GM19240 (cell line): ENCODE results near the gene MDFIC2.
"Not testable (repeated sequence)": the region's sequence is repeated elsewhere in the genome, so short reads cannot be mapped to it uniquely, and the experiment has no call there.

Experiments
- DNase-seq: peaks from one replicate; pipeline ENCODE4 v3.0.0; 2011; ENCODE audit warnings: low spot score; ENCODE audit not compliant: insufficient read length

MDFIC2 gene

DNA sequence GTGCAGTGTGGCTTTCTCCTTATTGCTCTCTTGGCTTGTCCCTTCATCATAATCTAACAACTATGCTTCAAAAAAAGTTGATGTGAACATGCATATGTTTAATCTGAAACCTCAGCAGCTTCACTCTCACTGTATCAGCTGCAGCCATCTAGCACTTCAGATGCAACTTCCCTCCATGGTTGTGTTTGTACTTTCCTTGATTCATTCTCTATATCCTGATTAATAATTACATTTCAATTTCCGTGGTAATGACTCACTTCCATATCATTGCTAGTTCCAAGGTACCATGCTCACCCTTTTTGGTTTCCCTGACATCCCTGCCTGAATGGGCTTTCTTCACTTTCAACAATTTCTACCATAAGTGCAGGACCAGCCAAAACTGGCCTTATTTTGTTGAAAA lies 51.2 kb downstream of the MDFIC2 start:
- no peak for DNase-seq

- no peak for DNase-seq
Measured at GRCh38 chr3:70256566-70256965, 55.9 kb downstream of the MDFIC2 start.

- no peak for DNase-seq
Measured at GRCh38 chr3:70250492-70250891, 61.9 kb downstream of the MDFIC2 start.

GRCh38 chr3:70249509-70250160 lies 62.8 kb downstream of the MDFIC2 start:
- DNase-seq, result no peak

- DNase-seq, result no peak
Measured at GRCh38 chr3:70248856-70249255, 63.6 kb downstream of the MDFIC2 start.

DNA sequence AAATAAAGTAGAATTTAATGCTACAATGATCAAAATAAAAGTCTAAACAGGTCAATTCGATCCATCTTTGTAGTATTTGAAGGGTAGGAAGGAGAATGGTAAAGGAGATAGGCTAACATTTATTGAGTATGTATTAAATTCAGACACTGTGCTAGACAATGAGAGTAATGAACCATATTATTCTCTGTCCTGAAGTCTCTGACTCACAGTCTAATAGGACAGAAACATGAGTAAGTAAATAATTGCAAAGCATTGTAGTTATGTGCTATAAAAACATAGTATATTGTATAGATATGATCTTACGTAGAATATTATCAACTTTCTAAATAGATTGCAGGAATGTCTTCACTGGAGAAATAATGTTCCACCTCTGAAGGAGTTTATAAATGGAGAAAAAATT lies 64.5 kb downstream of the MDFIC2 start:
- no peak for DNase-seq

DNA sequence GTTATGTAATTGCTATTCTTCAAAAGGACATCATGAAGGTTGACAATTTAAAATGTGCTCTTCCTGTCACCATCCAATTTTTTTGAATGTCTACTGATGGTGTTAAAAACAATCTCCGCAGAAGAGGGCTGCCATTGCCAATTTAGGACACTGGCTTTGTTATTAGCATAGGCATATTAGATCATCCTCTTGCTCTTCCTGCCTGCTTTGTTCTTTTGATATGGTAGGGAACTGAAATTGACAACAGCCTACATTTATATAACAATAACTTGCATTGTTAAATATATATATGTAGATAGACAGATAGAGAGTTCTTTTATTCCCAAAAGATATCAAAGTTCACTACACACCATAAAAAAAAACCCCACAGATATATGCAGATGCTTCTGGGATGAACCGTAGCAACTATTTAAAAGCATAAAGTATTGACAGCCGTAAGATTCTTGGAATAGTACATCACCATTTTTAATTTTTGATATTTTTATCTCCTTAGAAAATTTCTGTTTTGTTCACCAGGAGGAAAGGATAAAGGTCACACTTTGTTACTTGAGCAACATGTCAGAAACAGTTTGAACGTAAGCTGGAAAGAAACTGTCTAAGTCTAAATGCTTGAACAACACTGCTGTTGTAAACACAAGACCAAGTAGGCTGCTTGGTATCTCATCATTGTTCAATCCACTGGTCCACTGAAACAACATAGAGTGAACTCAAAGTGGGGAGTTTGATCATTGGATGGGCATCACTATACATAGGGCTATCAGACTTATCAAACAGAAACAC lies 66.5 kb downstream of the MDFIC2 start:
- no peak for DNase-seq

GRCh38 chr3:70244422-70244821 lies 68.0 kb downstream of the MDFIC2 start:
- DNase-seq, result no peak

GRCh38 chr3:70242297-70242882 lies 70.0 kb downstream of the MDFIC2 start:
- DNase-seq, result no peak

- no peak for DNase-seq
Measured at GRCh38 chr3:70233812-70234211, 78.6 kb downstream of the MDFIC2 start.

DNA sequence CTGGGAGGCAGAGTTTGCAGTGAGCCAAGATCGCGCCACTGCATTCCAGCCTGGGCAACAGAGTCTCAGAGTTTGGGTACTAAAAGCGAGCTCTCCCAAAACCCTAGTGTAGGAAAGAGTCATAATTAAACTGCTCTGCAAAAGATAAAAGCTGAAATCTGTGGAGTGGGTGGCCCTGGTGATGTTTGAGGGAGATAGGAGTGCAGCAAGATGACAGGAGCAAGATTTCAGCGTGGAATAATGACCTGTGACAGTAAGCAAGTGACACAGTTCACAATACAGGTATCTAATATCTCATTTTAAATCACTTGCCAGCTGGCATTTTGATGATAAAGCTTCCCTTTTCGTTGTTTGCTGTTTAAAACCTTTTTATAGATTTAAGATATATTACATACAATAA lies 79.3 kb downstream of the MDFIC2 start:
- no peak for DNase-seq

- DNase-seq, result no peak
Measured at GRCh38 chr3:70231266-70231701, 81.2 kb downstream of the MDFIC2 start.

DNA sequence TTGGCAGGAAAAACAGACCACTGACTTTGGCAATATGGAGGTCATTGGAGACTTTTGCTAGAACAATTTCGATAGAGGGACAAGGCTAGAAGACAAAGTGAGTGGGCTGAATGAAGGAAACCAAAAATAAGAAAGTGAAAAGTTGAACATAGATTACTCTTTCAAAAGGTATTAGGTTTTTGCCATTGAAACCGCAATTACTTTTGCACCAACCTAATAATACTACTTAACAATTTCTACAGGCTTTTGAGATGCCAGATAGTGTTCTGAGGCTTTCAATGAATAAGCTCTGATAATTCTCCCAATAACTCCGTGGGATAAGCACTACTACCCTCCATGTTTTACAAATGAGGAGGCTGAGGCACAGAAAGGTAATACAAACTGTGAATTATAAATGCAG lies 85.0 kb downstream of the MDFIC2 start:
- no peak for DNase-seq

DNA sequence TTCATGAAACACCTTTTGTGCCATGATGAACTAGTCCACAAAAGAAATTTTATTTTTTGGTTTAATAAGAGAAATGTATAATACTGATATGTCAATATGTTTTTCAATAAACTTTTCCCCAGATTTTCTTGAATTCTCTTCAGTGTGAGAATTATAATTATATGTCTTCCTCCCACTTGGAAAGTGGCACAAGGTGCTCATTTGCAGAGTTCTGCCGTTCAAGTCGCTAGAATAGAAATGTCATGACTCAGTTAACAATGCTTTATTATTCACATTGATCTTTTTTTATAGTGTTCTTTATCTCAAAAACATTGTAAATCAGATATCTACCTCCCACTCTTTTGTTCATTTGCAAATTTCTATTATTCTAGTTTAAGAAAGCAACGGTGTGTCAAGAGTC lies 87.3 kb downstream of the MDFIC2 start:
- DNase-seq, result no peak

DNA sequence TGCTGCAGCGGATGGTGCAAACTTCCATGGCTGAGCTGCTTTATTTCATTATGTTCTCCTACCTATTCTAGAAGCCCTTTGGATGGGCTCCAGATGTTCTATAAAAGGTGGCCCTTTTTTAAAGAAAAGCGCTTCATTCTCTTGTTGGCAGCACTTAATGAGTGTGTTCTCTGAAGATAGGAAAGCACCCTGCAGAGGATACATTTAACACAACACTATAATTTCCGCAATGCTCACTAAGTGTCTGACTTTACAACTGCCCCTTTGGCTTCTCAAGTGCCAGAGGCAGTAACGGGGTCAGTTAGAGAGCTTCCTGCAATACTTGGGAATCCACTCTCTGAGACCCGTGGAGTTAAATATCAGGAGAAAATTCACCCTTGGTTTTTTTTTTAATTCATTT lies 88.1 kb downstream of the MDFIC2 start:
- no peak for DNase-seq

DNA sequence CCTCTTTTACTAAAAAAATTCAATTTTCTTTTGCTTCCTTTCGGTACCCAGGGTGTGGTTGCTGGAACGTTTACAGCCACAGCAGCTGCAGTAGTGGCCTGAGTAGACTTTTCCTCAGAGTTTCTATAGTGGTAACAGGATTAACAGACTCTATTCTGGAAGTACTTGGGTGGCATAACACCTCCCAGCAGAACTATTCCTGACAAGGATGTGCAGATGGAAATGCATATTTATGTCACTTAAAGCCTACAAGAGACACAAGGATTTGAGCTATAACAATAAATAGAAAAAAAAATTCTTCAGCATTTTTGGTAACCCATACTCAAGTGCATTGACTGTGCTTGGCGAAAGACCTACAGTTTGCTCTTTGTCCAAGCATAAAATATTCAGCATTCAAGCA lies 94.0 kb downstream of the MDFIC2 start:
- no peak for DNase-seq

DNA sequence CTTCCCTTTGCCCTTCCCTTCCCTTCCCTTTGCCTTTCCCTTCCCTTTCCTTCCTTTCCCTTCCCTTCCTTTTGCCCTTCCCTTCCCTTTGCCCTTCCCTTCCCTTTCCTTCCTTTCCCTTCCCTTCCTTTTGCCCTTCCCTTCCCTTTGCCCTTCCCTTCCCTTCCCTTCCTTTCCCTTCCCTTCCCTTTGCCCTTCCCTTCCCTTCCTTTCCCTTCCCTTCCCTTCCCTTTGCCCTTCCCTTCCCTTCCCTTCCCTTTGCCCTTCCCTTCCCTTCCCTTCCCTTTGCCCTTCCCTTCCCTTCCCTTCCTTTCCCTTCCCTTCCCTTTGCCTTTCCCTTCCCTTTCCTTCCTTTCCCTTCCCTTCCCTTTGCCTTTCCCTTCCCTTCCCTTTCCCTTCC lies 101.2 kb downstream of the MDFIC2 start:
- not testable (repeated sequence) for DNase-seq

DNA sequence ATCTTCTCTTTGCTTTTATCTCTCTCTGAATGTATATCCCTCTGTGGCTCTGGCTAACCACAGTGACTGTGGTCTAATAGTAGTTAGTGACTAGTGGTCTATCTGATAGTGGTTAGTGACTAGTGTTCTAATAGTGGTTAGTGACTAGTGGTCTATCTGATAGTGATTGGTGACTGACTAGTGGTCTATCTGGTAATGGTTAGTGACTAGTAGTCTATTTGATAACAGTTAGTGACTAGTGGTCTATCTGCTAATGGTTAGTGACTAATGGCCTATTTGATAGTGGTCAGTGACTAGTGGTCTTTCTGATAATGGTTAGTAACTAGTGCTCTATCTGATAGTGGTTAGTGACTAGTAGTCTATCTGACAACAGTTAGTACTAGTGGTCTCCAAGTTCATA lies 110.5 kb downstream of the MDFIC2 start:
- DNase-seq, result no peak

GRCh38 chr3:70189884-70190473 lies 122.5 kb downstream of the MDFIC2 start:
- no peak for DNase-seq

- DNase-seq, result no peak
Measured at GRCh38 chr3:70186221-70186620, 126.2 kb downstream of the MDFIC2 start.

DNA sequence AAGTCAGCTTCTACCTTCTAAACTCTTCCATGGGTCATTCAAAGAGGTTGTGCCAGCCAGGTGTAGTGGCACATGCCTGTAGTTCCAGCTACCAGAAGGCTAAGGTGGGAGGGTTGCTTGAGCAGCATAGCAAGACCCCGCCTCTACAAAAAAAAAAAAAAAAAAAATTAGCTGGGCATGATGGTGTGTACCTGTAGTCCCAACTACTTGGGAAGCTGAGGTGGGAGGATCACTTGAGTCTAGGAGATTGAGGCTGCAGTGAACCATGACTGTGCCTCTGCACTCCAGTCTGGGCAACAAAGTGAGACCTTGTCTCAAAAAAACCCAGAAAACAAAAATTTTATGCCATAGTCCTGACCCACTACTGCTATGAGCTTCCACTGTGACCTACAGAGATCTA lies 126.8 kb downstream of the MDFIC2 start:
- no peak for DNase-seq

DNA sequence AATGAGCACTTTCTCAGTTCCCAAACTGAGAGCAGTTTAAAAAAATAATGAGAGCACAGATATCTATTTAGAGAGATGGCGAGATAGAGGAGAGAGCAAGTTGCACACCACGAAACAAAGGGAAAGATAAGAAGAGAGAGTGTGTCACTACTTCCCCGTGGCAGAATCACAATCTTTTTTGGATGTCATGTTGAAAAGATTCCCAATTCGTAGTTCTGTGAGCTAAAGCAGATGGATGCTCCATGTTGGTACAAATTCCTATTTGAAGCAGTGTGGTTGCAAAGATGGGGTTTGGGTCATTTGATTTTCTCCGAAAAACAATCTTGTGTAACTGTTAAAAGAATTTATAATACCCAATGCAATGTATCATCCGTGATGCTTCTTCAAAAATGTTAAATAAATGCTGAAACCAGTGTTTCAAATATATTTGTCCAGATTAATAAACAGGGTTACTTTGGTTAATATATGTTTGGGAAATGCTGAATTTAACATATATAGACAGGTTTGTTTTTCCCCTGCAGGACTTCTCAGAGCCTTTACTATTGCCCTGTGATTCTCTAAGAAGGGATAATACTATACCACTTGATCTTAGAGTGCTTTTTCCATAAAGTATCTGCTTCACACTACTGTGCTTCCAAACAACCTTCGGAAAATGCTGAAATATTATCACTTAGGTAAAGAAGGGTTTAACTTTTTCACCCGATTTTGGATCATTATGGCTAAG lies 128.5 kb downstream of the MDFIC2 start:
- DNase-seq, result no peak
